Naive thymus-derived CD4-positive, alpha-beta T cell (primary cell): ENCODE results near the gene NXNL2. TPM values are rescaled to one million over a fixed set of nuclear protein-coding genes. Genes with fewer than 3 reads are reported as not detected.
A peak's percentile ranks its signal among the peaks of the same experiment; 100 is the strongest.

ENCODE experiments used
- ATAC-seq: fragments of 150-1000 bp; cut with Tn5 transposase; 2 replicates; pipeline ENCODE4 v1.10.0; 2021; ENCODE audit warnings: mild to moderate bottlenecking, moderate library complexity
- CTCF ChIA-PET: fragments of 350-600 bp; sonication (Branson Sonifier 250); formaldehyde crosslinking; loops from one replicate; lab custom pipeline; 2021; ENCODE audit warnings: antibody characterized with exemption; lab: Charles Lee
- POLR2A ChIA-PET: fragments of 350-600 bp; sonication (Branson Sonifier 250); formaldehyde crosslinking; loops from one replicate; lab custom pipeline; 2021; ENCODE audit warnings: antibody characterized with exemption, inconsistent platforms; lab: Charles Lee
- DNase-seq, 9 donors: peaks; one replicate each; pipeline versions ENCODE4 v3.0.0 to v3.0.0-alpha.2; 2020 to 2022; ENCODE audit warnings: mixed read lengths in 1 of 9
- H3K27ac ChIP-seq: one replicate; pipeline ENCODE4 v1.7.0; 2013; ENCODE audit warnings: mild to moderate bottlenecking, low read depth, low read length, moderate library complexity
- H3K27me3 ChIP-seq, 2 donors: one replicate each; pipeline ENCODE4 v1.7.0; 2013; ENCODE audit warnings: low read length in 2 of 2, mild to moderate bottlenecking in 2 of 2, moderate library complexity in 2 of 2; ENCODE audit not compliant: control insufficient read depth in 2 of 2, insufficient read depth in 2 of 2
- H3K36me3 ChIP-seq, 3 experiments: 1 replicate in 2 of 3; 2 replicates in 1 of 3; pipeline ENCODE4 v1.7.0; 2013; ENCODE audit warnings: low read length in 3 of 3, mild to moderate bottlenecking in 3 of 3, moderate library complexity in 1 of 3; ENCODE audit not compliant: insufficient read depth in 3 of 3, control insufficient read depth in 2 of 3
- H3K4me1 ChIP-seq, 2 donors: one replicate each; pipeline ENCODE4 v1.7.0; 2013; ENCODE audit warnings: low read length in 2 of 2, mild to moderate bottlenecking in 2 of 2, moderate library complexity in 1 of 2; ENCODE audit not compliant: control insufficient read depth in 2 of 2, insufficient read depth in 2 of 2
- H3K4me3 ChIP-seq: 2 replicates; pipeline ENCODE4 v1.7.0; 2013; ENCODE audit warnings: mild to moderate bottlenecking, low read length
- H3K9me3 ChIP-seq, 3 experiments: 1 replicate in 2 of 3; 2 replicates in 1 of 3; pipeline ENCODE4 v1.7.0; 2013; ENCODE audit warnings: low read length in 3 of 3; ENCODE audit not compliant: control insufficient read depth in 2 of 3
- H3K27ac Mint-ChIP-seq, 9 donors: one replicate each; pipeline ENCODE4 v1.8.0; 2020 to 2022; ENCODE audit warnings: mixed read lengths in 9 of 9, mild to moderate bottlenecking in 8 of 9, moderate library complexity in 5 of 9, inconsistent platforms in 2 of 9
- H3K27me3 Mint-ChIP-seq, 5 donors: one replicate each; pipeline ENCODE4 v1.8.0; 2021 to 2022; ENCODE audit warnings: mixed read lengths in 5 of 5, mild to moderate bottlenecking in 1 of 5
- H3K36me3 Mint-ChIP-seq, 5 donors: one replicate each; pipeline ENCODE4 v1.8.0; 2020 to 2022; ENCODE audit warnings: mixed read lengths in 5 of 5, mild to moderate bottlenecking in 3 of 5, inconsistent platforms in 1 of 5
- H3K4me1 Mint-ChIP-seq, 7 donors: one replicate each; pipeline ENCODE4 v1.8.0; 2020 to 2022; ENCODE audit warnings: mixed read lengths in 7 of 7, mild to moderate bottlenecking in 3 of 7, inconsistent platforms in 1 of 7
- H3K4me3 Mint-ChIP-seq, 10 donors: one replicate each; pipeline ENCODE4 v1.8.0; 2020 to 2022; ENCODE audit warnings: mild to moderate bottlenecking in 10 of 10, mixed read lengths in 10 of 10, moderate library complexity in 6 of 10, inconsistent platforms in 2 of 10
- H3K9me3 Mint-ChIP-seq, 11 donors: one replicate each; pipeline ENCODE4 v1.8.0; 2020 to 2022; ENCODE audit warnings: mixed read lengths in 11 of 11, mild to moderate bottlenecking in 4 of 11, inconsistent platforms in 1 of 11, moderate library complexity in 1 of 11
- intact Hi-C, 2 donors: fragments of 100-400 bp; cut with micrococcal nuclease; formaldehyde crosslinking; loops; one replicate each; pipeline ENCODE4 v1.15.1; 2023
- polyA plus RNA-seq, 2 donors: library from polyadenylated mRNA; unstranded; fragments of 300-500 nt; fragmentation: Illumina TruSeq; gene quantifications; one replicate each; pipeline ENCODE4 v1.2.3, GENCODE V29; 2021
- total RNA-seq, 6 experiments: library from RNA in 5 of 6; stranded (reverse) in 5 of 6; gene quantifications; 1 replicate in 5 of 6; 2 replicates in 1 of 6; pipeline ENCODE4 v1.2.3 and lab custom pipeline; 2021 to 2026

The NXNL2 gene
- not detected for total RNA-seq
- not detected for polyA plus RNA-seq
- not detected for total RNA-seq (lab: John Stamatoyannopoulos, UW)

GRCh38 chr9:88534456-88535225, at the start of gene NXNL2:
Gene NXNL2 (plus strand): TSS chr9:88535178. CDS start chr9:88535435, 257 bp downstream.
- ATAC-seq (peak; percentile 80), DNase-seq (peak in 8 of 9 donors; percentile 21 to 59 (median 48))
- ChIA-PET CTCF (no interaction called here), POLR2A (no interaction called here)
- Histone ChIP-seq H3K27me3 (no peaks in the 10 kb centered on the region), H3K4me1 (peaks cover 0 to 12% of the 10 kb centered on the region in 2 donors), H3K27ac (no peak within 1 kb of the TSS), H3K4me3 (peak within 1 kb of the TSS; percentile 54), H3K36me3 (no peaks in the 10 kb centered on the region), H3K9me3 (no peaks in the 10 kb centered on the region)
- Mint-ChIP-seq H3K9me3 (peaks cover 0 to 2% (median 0%) of the 10 kb centered on the region in 11 donors), H3K4me3 (peak within 1 kb of the TSS; percentile 53 to 88 (median 72)), H3K27me3 (peaks cover 0 to 81% (median 24%) of the 10 kb centered on the region in 5 donors), H3K36me3 (no peaks in the 10 kb centered on the region), H3K27ac (peak within 1 kb of the TSS in 2 of 9 donors; percentile 55 to 62), H3K4me1 (peaks cover 9 to 32% (median 20%) of the 10 kb centered on the region in 7 donors)
- intact Hi-C loops, result loop anchor here (1.0 to 10.0 kb wide), 3 partner anchors 147 to 560 kb away; partner anchors contain the start of genes CDK20 (in 1 of the 2) and SPIN1 (in 1 of the 2)

DNA sequence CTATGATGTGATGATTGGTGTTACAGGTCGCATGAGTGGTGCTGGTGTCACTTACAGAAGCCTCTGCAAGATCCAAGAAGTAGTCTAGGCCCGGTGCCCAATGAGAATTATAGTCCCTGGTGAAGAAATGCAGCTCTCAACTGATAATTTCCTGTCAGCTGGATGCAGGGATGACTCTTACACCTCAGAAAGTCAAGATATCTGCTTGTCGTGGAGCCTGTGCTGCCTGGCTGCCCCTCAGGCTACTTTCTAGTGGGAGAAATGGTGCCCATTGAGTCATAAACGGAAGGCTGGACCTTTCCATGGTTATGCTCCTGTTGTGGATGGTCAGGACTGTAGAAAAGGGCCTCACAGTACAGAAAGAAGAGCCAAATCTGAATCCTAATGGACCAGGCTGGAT, 46.8 kb upstream of the NXNL2 start:
- Mint-ChIP-seq H3K36me3 (peaks cover 0 to 11% (median 4%) of the 10 kb centered on the region in 5 donors), H3K27me3 (no peaks in the 10 kb centered on the region), H3K9me3 (peaks cover 0 to 1% (median 0%) of the 10 kb centered on the region in 11 donors), H3K4me1 (peaks cover 0 to 2% (median 0%) of the 10 kb centered on the region in 7 donors), H3K4me3 (no peak overlapping the region), H3K27ac (no peak overlapping the region)
- intact Hi-C loops, result no loop called here
- no peak overlapping the region for H3K4me3 ChIP-seq
- H3K27me3 ChIP-seq, result no peaks in the 10 kb centered on the region
- DNase-seq (no peak), ATAC-seq (no peak)
- H3K27ac ChIP-seq, result no peak overlapping the region
- no peaks in the 10 kb centered on the region for H3K36me3 ChIP-seq
- H3K4me1 ChIP-seq, result no peaks in the 10 kb centered on the region
- CTCF ChIA-PET, result no interaction called here
- POLR2A ChIA-PET, result no interaction called here
- no peaks in the 10 kb centered on the region for H3K9me3 ChIP-seq

DNA sequence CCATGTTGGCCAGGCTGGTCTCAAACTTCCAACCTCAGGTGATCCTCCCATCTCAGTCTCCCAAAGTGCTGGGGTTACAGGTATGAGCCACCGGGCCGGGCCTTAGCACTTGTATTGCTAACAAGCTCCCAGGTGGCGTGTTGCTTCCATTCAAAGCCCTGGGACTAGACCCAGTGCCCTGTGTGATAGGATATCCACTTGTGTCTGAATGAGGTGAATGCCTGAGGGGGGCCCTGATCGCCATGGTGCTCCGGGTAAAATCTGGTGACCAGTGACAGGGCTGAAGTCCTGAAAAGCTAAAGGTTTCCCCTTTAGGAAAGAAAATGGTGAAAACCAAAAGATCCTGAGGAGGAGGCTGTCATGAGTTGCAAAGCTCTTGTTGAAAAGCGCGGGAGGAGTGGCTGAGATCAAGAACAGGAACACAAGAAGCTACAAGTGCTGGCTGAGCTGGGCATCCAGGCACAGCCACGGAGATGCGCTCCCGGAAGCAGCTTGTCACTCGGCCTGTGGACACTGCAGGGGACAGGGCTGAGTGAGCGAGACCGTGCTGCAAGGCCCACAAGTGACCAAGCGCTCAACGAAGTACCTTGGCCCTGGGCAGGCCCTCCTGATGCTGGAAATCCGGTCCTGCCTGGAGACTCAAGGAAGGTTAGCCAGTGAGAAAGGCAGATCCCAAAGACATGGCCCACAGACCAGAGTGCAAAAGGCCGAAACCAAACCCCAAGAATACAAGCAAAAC, 39.8 kb upstream of the NXNL2 start:
- H3K9me3 Mint-ChIP-seq, result no peaks in the 10 kb centered on the region
- CTCF ChIA-PET, result no interaction called here
- Histone ChIP-seq H3K27me3 (no peaks in the 10 kb centered on the region), H3K9me3 (no peaks in the 10 kb centered on the region), H3K27ac (no peak overlapping the region), H3K4me3 (no peak overlapping the region), H3K36me3 (no peaks in the 10 kb centered on the region), H3K4me1 (no peaks in the 10 kb centered on the region)
- DNase-seq (no peak), ATAC-seq (no peak)
- H3K27me3 Mint-ChIP-seq, result peaks cover 0 to 3% (median 0%) of the 10 kb centered on the region in 5 donors
- no peaks in the 10 kb centered on the region for H3K36me3 Mint-ChIP-seq
- H3K27ac Mint-ChIP-seq, result no peak overlapping the region
- no peak overlapping the region for H3K4me3 Mint-ChIP-seq
- POLR2A ChIA-PET, result no interaction called here
- intact Hi-C loops, result no loop called here
- H3K4me1 Mint-ChIP-seq, result no peaks in the 10 kb centered on the region

- Mint-ChIP-seq H3K4me1 (no peaks in the 10 kb centered on the region), H3K9me3 (no peaks in the 10 kb centered on the region), H3K36me3 (no peaks in the 10 kb centered on the region), H3K4me3 (no peak overlapping the region), H3K27me3 (peaks cover 0 to 3% (median 0%) of the 10 kb centered on the region in 5 donors), H3K27ac (no peak overlapping the region)
- Histone ChIP-seq H3K27ac (no peak overlapping the region), H3K4me1 (no peaks in the 10 kb centered on the region), H3K4me3 (no peak overlapping the region), H3K27me3 (no peaks in the 10 kb centered on the region), H3K36me3 (no peaks in the 10 kb centered on the region), H3K9me3 (no peaks in the 10 kb centered on the region)
- ATAC-seq (no peak), DNase-seq (no peak)
- intact Hi-C loops, result no loop called here
- POLR2A ChIA-PET, result no interaction called here
- CTCF ChIA-PET, result no interaction called here
Observed at GRCh38 chr9:88497224-88497623, 37.8 kb upstream of the NXNL2 start.

DNA sequence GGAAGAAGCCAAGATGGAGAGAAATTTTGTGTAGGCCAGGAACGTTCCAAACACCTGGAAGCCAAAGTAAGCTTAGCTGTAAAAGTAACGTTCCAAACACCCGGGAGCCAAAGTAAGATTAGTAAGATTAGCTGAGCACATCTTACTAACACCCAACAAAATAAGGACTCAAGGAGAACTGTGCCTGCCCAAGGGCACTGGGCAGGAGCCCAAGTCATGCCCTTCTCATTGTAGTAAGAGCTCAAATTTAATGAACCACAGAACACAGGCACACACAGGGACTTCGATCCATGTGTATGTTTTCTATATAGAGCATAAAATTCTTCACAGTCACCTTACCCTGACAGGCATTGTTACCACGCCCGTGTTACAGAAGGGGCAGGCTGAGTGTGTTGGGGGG, 36.1 kb upstream of the NXNL2 start:
- ATAC-seq, result no peak
- H3K27me3 ChIP-seq, result no peaks in the 10 kb centered on the region
- H3K4me1 ChIP-seq, result no peaks in the 10 kb centered on the region
- no peak overlapping the region for H3K4me3 Mint-ChIP-seq
- H3K27ac Mint-ChIP-seq, result no peak overlapping the region
- peaks cover 0 to 3% (median 0%) of the 10 kb centered on the region in 5 donors for H3K27me3 Mint-ChIP-seq
- DNase-seq, result no peak
- CTCF ChIA-PET, result no interaction called here
- POLR2A ChIA-PET, result no interaction called here
- no peak overlapping the region for H3K27ac ChIP-seq
- H3K36me3 ChIP-seq, result no peaks in the 10 kb centered on the region
- no peaks in the 10 kb centered on the region for H3K36me3 Mint-ChIP-seq
- H3K4me3 ChIP-seq, result no peak overlapping the region
- H3K9me3 Mint-ChIP-seq, result no peaks in the 10 kb centered on the region
- H3K9me3 ChIP-seq, result no peaks in the 10 kb centered on the region
- intact Hi-C loops, result no loop called here
- no peaks in the 10 kb centered on the region for H3K4me1 Mint-ChIP-seq

- H3K27ac Mint-ChIP-seq, result no peak overlapping the region
- intact Hi-C loops, result no loop called here
- no peak for ATAC-seq
- no peaks in the 10 kb centered on the region for H3K36me3 Mint-ChIP-seq
- POLR2A ChIA-PET, result no interaction called here
- Histone ChIP-seq H3K4me3 (no peak overlapping the region), H3K27ac (no peak overlapping the region), H3K9me3 (no peaks in the 10 kb centered on the region), H3K4me1 (no peaks in the 10 kb centered on the region), H3K36me3 (no peaks in the 10 kb centered on the region), H3K27me3 (no peaks in the 10 kb centered on the region)
- H3K27me3 Mint-ChIP-seq, result peaks cover 0 to 6% (median 5%) of the 10 kb centered on the region in 5 donors
- H3K4me1 Mint-ChIP-seq, result peaks cover 0 to 1% (median 0%) of the 10 kb centered on the region in 7 donors
- no peak for DNase-seq
- CTCF ChIA-PET, result no interaction called here
- H3K9me3 Mint-ChIP-seq, result peaks cover 0 to 2% (median 0%) of the 10 kb centered on the region in 11 donors
- H3K4me3 Mint-ChIP-seq, result no peak overlapping the region
Observed at GRCh38 chr9:88501086-88501485, 33.9 kb upstream of the NXNL2 start.
